MG63 (cell line): ENCODE measurements around the gene SELENBP1. TPM values are rescaled to one million over a fixed set of nuclear protein-coding genes. Genes with fewer than 3 reads are reported as not detected.

ENCODE experiments used
- DNase-seq: peaks from one replicate; pipeline ENCODE4 v3.0.0-alpha.2; 2020
- H3K27me3 ChIP-seq: fragments of 250-450 bp; sonication (Bioruptor Pico); 2 replicates; pipeline ENCODE4 v1.5.1; 2020; ENCODE audit warnings: mild to moderate bottlenecking, moderate library complexity
- H3K36me3 ChIP-seq: fragments of 250-450 bp; sonication (Bioruptor Pico); 2 replicates; pipeline ENCODE4 v1.5.1; 2020; ENCODE audit warnings: mild to moderate bottlenecking, moderate library complexity
- H3K4me3 ChIP-seq: fragments of 250-450 bp; sonication (Bioruptor Pico); 2 replicates; pipeline ENCODE4 v1.5.1; 2020; ENCODE audit warnings: mild to moderate bottlenecking, moderate library complexity
- H3K9me3 ChIP-seq: fragments of 250-450 bp; sonication (Bioruptor Pico); 2 replicates; pipeline ENCODE4 v1.5.1; 2020; ENCODE audit warnings: mild to moderate bottlenecking, moderate library complexity
- total RNA-seq: library from RNA; depleted of rRNA; stranded (reverse); fragments of >200 nt; shearing (Covaris generic); gene quantifications from 2 replicates; pipeline ENCODE4 v1.2.3, GENCODE V29; 2014; ENCODE audit warnings: low replicate concordance; rRNA removed

The SELENBP1 gene
- total RNA-seq, 1 experiment from 2014 or later = 10.2 TPM

DNA sequence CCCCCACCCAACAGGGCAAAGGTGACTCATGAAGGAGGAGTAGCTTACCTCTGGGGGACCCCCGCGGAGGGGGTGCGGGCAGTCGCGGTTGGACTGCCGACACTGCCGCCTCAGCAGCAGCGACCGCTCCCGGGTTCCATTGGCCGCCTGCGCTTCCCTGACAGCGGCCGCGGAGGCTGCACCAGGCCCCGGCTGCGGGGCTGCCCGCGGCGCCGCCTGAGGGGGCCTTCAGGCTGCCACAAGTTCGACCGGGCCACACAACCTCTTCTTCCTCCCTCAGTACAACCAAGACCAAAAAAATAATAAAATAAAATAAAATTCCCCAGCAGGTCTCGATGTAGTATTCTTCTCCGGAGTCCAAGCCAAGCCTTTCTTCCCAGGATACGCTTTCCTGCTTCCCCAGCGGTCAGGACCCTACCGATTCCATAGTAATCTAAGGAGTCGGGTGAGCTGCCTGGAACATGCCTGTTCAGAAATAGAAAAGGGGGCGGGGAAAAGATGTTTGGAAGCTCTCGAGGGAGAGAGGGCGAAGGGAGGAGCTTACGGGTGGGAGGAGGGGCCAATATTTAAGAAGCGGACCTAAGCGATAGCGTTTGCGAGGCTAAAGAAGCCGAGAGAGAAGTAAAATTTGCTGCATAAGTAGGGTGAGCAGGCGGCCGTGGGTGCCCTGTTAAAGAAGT, 45.1 kb downstream of the SELENBP1 start, which contains the start of gene PI4KB:
PI4KB (minus strand) TSS at position 194 of the 680 bp plus-strand sequence. CDS start 10,935 bp downstream, outside the sequence.
- H3K9me3 ChIP-seq = no peaks in the 10 kb centered on the region
- peak within 1 kb of the TSS; percentile 61 for H3K4me3 ChIP-seq
- H3K36me3 ChIP-seq = peaks cover 46% of the 10 kb centered on the region
- DNase-seq = peak; percentile 95
- no peaks in the 10 kb centered on the region for H3K27me3 ChIP-seq

DNA sequence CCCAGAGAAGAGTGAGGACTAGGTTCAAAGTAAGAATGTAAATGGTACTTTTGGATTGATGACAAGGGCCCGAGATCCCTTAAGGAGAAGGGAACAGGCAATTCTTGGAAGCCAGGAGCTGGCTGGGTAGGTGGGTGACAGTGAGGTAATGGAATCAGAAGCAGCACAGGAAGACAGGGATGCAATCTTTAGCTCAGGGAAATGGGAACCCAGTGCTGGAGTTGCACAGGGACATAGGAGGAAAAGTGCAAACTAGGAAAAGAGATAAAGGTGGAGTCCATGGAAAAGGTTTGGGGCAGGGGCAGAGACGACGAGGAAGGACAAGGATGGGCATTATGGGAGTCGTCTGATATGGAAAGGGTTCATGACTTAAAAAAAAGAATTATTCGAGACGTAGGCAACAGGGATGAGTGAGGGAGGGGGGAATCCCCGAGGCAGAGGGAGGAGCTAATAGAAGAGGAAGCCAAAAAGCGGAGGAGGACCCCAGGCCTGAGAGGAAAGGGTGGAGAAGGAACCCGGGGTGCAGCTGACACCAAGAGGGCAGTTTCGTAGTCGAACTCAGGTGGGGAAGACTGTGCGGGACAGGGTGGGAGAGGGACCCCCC, 45.8 kb downstream of the SELENBP1 start:
- H3K27me3 ChIP-seq = no peaks in the 10 kb centered on the region
- DNase-seq = peak; percentile 54
- H3K4me3 ChIP-seq = peak overlapping the region; percentile 61
- peaks cover 51% of the 10 kb centered on the region for H3K36me3 ChIP-seq
- no peaks in the 10 kb centered on the region for H3K9me3 ChIP-seq

DNA sequence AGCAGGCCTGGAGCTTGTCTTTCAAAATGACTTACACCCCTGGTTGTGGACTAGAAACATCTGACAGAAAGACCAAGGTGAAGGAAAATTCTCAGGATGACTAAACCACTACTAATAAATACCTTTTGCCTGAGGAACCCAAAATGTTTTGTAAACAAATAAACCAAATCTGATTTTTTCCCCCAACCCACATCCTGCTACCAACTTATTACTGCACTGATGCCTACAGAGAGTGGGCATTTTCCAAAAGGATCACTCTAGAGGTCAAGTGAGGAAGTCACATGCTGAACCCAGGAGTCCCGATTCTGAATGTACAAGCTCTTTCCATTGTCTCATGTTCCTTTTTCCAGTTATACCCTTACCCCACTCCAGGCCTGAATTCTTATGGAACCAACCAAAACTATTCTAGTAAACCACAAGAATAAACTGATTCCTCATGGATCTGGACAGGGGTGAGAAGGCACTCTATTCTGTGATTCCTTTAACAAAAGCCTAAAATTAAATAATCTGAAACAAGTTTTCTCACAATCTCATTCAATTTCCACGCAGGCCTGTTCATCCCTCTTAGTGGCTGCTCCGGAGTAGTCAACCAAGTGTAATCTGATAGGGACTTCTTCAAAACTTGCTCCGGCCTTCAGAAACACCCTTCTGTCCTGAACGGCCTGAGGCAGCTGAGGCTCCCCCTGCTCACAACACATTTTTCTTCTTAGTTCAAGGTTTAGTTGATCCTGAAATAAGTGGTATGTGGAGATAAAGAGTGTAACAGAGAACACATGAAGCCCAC, 46.7 kb downstream of the SELENBP1 start:
- Histone ChIP-seq H3K9me3 (no peaks in the 10 kb centered on the region), H3K36me3 (peaks cover 54% of the 10 kb centered on the region), H3K27me3 (no peaks in the 10 kb centered on the region), H3K4me3 (peak overlapping the region; percentile 61)
- no peak for DNase-seq

DNA sequence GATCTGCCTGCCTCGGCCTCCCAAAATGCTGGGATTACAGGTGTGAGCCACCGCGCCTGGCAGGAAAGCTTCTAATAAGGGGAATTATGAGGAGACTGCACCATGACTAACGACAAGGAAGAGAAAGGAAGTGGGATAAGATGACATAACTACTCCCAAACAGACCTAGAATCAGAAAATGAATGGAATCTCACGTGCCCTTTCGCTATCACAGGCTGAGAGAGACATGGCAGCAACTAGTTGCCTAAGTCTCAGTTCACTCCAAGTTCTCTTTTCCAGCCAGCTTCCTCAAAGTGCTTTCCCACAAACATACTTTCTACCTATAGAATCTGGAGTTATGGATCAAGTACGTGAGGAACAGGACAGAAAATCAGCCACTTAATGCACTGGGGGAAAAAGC, 47.3 kb downstream of the SELENBP1 start:
- DNase-seq = no peak
- Histone ChIP-seq H3K9me3 (no peaks in the 10 kb centered on the region), H3K36me3 (peaks cover 60% of the 10 kb centered on the region), H3K27me3 (no peaks in the 10 kb centered on the region), H3K4me3 (no peak overlapping the region; the same call in 1 of the 2 replicates)

DNA sequence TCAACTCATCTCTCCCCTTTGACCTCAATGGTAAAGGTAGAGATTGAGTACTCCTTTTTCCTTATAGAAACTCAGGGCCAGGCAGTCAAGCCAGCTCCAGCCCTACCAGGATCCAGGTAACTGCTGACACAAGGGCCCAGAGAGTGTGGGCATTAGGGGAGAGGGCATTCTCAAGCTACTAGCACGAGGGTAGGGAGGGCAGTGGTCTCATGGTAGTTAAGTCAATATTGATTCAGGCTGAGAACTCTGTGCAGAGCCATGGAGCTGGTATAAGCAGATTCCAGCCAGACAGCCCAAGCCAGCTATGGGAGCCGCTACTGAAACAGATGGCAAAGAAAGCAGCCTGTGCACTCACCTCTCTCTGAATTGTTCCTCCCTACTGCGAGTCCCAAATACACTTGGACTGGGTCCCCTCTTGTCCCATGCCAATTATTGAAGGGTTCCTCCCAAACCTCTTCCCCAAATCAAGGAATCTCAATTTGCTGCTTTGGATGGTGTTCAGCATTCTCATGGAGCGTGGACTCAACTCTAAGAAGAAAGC, 48.0 kb downstream of the SELENBP1 start:
- Histone ChIP-seq H3K27me3 (no peaks in the 10 kb centered on the region), H3K36me3 (peaks cover 67% of the 10 kb centered on the region), H3K4me3 (no peak overlapping the region)

DNA sequence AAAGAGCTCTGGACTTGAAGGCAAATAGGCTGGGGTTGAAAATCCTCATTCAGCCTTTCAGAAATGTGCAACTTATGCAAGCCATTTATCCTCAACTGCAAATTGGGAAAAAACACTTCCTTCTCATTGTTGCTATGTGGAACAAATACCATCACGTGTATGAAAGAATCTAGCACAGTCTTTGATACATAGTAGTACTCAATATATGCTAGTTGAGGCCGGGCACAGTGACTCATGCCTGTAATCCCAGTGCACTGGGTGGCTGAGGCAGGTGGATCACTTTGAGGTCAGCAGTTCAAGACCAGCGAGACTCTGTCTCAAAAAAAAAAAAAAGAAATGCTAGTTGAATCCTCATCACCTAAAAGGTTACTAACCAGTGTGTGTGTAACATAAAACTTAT, 53.5 kb downstream of the SELENBP1 start:
- Histone ChIP-seq H3K9me3 (no peaks in the 10 kb centered on the region), H3K27me3 (no peaks in the 10 kb centered on the region), H3K36me3 (peaks cover 76% of the 10 kb centered on the region), H3K4me3 (no peak overlapping the region)
- no peak for DNase-seq

More for the DNA sequence above, 48.0 kb downstream of the SELENBP1 start:
- no peaks in the 10 kb centered on the region for H3K9me3 ChIP-seq
- no peak for DNase-seq

DNA sequence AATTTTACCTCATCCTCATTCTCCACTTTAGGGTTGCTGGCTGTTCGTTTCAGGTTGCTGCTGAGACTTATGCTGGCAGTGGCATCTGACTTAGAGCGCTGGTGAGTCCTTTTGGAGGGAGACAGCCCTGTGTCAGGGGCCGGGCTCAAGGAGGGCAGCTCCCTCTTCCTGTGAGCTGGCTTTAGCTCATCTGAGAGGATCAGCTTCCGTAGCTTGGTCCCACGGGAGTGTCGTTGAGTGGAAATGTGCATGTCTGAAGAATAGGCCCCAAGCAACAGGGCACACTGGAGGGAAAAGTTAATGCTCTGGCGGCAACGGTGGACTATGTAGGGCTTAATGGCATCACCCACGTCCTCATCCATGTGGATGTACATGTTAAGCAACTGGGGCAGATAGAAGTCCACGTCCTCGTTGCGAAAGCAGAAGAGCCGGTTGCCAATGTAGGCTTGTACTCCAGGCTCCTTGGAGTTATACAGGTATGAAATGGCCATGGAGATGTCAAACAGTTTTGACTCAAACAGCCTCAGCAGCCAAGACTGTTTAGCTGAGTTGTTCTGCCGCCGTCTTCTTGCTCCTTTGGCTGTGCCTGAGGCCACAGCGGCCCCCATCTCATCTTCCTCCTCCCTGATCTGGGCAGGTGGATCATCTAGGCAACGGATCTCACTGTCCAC, 56.8 kb downstream of the SELENBP1 start:
- H3K36me3 ChIP-seq = peaks cover 76% of the 10 kb centered on the region
- H3K9me3 ChIP-seq = no peaks in the 10 kb centered on the region
- H3K27me3 ChIP-seq = no peaks in the 10 kb centered on the region
- no peak overlapping the region for H3K4me3 ChIP-seq
- no peak for DNase-seq

Other genes starting within 250 kb of the SELENBP1 start
- 1.4 TPM in 1 of 2 replicates, not detected in the other for gene SEMA6C, start 226.1 kb downstream of the SELENBP1 start, total RNA-seq
- not detected in 2 replicates for gene TNFAIP8L2, start 216.1 kb downstream of the SELENBP1 start, total RNA-seq
- gene LYSMD1, start 206.8 kb downstream of the SELENBP1 start, total RNA-seq = 2.0 and 11.4 TPM in 2 replicates
- gene SCNM1, start 206.6 kb downstream of the SELENBP1 start, total RNA-seq = 43.1 and 69.6 TPM in 2 replicates
- gene TMOD4, start 196.7 kb downstream of the SELENBP1 start, total RNA-seq = not detected in 2 replicates
- gene VPS72, start 182.5 kb downstream of the SELENBP1 start, total RNA-seq = 87.3 and 105 TPM in 2 replicates
- 28.3 and 38.6 TPM in 2 replicates for gene PIP5K1A, start 174.2 kb downstream of the SELENBP1 start, total RNA-seq
- gene PSMD4, start 118.0 kb downstream of the SELENBP1 start, total RNA-seq = 225 and 311 TPM in 2 replicates
- gene ZNF687, start 90.4 kb downstream of the SELENBP1 start, total RNA-seq = 14.9 and 22.9 TPM in 2 replicates
- gene PI4KB, start 45.3 kb downstream of the SELENBP1 start, total RNA-seq = 42.2 and 44.2 TPM in 2 replicates
- gene RFX5, start 25.5 kb downstream of the SELENBP1 start, total RNA-seq = 39.5 and 61.6 TPM in 2 replicates
- 609 and 703 TPM in 2 replicates for gene PSMB4, start 26.9 kb upstream of the SELENBP1 start, total RNA-seq
- gene POGZ, start 86.8 kb upstream of the SELENBP1 start, total RNA-seq = 4.2 and 5.7 TPM in 2 replicates
- gene CGN, start 138.7 kb upstream of the SELENBP1 start, total RNA-seq = 0.05 TPM in 1 of 2 replicates, not detected in the other
- 18.8 and 19.8 TPM in 2 replicates for gene TUFT1, start 167.6 kb upstream of the SELENBP1 start, total RNA-seq
- gene SNX27, start 239.3 kb upstream of the SELENBP1 start, total RNA-seq = 17.1 and 44.5 TPM in 2 replicates